ENCODE results near the gene SPTLC3.

DNA sequence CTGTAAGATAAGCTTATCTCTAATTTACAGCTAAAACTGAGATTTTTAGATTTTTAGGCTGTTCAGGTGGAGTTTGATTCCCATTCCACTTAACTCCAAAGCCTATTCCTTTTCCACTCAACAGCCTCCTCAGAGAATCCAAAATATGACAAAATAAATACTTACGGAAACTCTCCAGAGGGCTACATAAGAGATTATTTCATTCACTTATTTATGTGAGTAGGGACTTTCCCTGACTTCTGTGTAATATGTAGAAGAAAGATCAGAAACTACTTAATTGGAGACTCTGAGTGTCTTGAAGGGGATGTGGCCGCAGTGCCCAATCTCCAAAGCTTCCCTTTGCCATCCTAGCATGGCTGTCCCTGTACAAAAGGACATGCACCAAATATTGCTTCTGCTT lies 140.2 kb downstream of the SPTLC3 start:
- no peak for TF ChIP-seq RNF2 (conservative IDR thresholded peaks at IDR 0.05; ENCODE audit: low read depth)
- TF ChIP-seq, protein P1, sequence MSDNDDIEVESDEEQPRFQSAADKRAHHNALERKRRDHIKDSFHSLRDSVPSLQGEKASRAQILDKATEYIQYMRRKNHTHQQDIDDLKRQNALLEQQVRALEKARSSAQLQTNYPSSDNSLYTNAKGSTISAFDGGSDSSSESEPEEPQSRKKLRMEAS (IDR thresholded peaks at IDR 0.05) = no peak
- TF ChIP-seq NR1H2 (CRISPR knock-in tag; IDR thresholded peaks at IDR 0.05; ENCODE audit: borderline replicate concordance, low read depth) = no peak
- TF ChIP-seq, protein P2, sequence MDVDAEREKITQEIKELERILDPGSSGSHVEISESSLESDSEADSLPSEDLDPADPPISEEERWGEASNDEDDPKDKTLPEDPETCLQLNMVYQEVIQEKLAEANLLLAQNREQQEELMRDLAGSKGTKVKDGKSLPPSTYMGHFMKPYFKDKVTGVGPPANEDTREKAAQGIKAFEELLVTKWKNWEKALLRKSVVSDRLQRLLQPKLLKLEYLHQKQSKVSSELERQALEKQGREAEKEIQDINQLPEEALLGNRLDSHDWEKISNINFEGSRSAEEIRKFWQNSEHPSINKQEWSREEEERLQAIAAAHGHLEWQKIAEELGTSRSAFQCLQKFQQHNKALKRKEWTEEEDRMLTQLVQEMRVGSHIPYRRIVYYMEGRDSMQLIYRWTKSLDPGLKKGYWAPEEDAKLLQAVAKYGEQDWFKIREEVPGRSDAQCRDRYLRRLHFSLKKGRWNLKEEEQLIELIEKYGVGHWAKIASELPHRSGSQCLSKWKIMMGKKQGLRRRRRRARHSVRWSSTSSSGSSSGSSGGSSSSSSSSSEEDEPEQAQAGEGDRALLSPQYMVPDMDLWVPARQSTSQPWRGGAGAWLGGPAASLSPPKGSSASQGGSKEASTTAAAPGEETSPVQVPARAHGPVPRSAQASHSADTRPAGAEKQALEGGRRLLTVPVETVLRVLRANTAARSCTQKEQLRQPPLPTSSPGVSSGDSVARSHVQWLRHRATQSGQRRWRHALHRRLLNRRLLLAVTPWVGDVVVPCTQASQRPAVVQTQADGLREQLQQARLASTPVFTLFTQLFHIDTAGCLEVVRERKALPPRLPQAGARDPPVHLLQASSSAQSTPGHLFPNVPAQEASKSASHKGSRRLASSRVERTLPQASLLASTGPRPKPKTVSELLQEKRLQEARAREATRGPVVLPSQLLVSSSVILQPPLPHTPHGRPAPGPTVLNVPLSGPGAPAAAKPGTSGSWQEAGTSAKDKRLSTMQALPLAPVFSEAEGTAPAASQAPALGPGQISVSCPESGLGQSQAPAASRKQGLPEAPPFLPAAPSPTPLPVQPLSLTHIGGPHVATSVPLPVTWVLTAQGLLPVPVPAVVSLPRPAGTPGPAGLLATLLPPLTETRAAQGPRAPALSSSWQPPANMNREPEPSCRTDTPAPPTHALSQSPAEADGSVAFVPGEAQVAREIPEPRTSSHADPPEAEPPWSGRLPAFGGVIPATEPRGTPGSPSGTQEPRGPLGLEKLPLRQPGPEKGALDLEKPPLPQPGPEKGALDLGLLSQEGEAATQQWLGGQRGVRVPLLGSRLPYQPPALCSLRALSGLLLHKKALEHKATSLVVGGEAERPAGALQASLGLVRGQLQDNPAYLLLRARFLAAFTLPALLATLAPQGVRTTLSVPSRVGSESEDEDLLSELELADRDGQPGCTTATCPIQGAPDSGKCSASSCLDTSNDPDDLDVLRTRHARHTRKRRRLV (CRISPR knock-in tag; IDR thresholded peaks at IDR 0.05) = no peak
- no peak for TF ChIP-seq MXI1 (IDR thresholded peaks at IDR 0.05; ENCODE audit: borderline replicate concordance, low read depth, low read length)
- TF ChIP-seq, protein P3, sequence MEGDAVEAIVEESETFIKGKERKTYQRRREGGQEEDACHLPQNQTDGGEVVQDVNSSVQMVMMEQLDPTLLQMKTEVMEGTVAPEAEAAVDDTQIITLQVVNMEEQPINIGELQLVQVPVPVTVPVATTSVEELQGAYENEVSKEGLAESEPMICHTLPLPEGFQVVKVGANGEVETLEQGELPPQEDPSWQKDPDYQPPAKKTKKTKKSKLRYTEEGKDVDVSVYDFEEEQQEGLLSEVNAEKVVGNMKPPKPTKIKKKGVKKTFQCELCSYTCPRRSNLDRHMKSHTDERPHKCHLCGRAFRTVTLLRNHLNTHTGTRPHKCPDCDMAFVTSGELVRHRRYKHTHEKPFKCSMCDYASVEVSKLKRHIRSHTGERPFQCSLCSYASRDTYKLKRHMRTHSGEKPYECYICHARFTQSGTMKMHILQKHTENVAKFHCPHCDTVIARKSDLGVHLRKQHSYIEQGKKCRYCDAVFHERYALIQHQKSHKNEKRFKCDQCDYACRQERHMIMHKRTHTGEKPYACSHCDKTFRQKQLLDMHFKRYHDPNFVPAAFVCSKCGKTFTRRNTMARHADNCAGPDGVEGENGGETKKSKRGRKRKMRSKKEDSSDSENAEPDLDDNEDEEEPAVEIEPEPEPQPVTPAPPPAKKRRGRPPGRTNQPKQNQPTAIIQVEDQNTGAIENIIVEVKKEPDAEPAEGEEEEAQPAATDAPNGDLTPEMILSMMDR (CRISPR knock-in tag; IDR thresholded peaks at IDR 0.05) = no peak
- TF ChIP-seq TAF1 (CRISPR knock-in tag; IDR thresholded peaks at IDR 0.05) = no peak
- TF ChIP-seq, protein P4, sequence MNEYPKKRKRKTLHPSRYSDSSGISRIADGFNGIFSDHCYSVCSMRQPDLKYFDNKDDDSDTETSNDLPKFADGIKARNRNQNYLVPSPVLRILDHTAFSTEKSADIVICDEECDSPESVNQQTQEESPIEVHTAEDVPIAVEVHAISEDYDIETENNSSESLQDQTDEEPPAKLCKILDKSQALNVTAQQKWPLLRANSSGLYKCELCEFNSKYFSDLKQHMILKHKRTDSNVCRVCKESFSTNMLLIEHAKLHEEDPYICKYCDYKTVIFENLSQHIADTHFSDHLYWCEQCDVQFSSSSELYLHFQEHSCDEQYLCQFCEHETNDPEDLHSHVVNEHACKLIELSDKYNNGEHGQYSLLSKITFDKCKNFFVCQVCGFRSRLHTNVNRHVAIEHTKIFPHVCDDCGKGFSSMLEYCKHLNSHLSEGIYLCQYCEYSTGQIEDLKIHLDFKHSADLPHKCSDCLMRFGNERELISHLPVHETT (CRISPR knock-in tag; conservative IDR thresholded peaks at IDR 0.05) = no peak
- no peak for TF ChIP-seq CREB1 (IDR thresholded peaks at IDR 0.05)
- no peak for TF ChIP-seq CREB1 (CRISPR knock-in tag; IDR thresholded peaks at IDR 0.05)
- TF ChIP-seq ZNF224 (CRISPR knock-in tag; IDR thresholded peaks at IDR 0.05) = no peak
